DMS53 treated with DMSO at 0.1 percent for 48 hours (cell line): ENCODE results near the gene PACS1.
A peak's percentile ranks its signal among the peaks of the same experiment; 100 is the strongest.

ENCODE experiments used
- DNase-seq: peaks from one replicate; lab custom pipeline; 2025; ENCODE audit not compliant: unreplicated experiment; lab: John Stamatoyannopoulos, UW

The PACS1 gene

GRCh38 chr11:66050581-66051231 lies 19.4 kb upstream of the PACS1 start:
- DNase-seq = no peak

- DNase-seq = no peak
Observed at GRCh38 chr11:66051371-66051765, 18.7 kb upstream of the PACS1 start.

- DNase-seq = peak; percentile 97
Observed at GRCh38 chr11:66051766-66052663, 18.1 kb upstream of the PACS1 start, which contains the start of gene SF3B2. Gene SF3B2, plus strand, starts transcription at chr11:66052364. Its CDS starts 21 bp downstream, at chr11:66052385.

DNA sequence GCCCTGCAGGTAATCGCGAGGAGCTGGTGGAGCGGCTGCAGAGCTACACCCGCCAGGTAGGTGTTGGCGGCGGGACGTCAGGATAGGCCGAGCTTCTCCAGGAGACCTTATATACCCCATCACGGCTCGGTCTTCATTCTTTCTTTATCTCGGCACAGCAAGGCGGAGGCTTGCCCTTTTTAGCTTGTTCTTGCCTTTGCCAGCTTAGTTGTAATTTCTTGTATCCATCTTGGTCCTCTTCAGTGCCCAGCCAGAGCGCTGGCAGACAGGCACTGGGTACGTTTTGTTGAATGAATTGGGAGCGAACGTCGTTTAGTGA lies 17.4 kb upstream of the PACS1 start:
- DNase-seq = no peak

DNA sequence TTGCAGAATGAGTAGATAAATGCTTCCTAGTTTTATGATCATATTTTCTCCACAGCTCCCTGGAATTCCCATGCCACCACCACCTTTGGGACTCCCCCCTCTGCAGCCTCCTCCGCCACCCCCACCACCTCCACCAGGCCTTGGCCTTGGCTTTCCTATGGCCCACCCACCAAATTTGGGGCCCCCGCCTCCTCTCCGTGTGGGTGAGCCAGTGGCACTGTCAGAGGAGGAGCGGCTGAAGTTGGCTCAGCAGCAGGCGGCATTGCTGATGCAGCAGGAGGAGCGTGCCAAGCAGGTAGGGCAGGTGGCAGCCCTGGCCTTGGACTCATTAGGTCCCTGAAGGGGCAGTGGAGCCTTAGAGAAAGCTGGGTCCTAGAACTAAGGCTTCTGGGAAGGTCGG lies 15.1 kb upstream of the PACS1 start:
- DNase-seq = no peak

DNA sequence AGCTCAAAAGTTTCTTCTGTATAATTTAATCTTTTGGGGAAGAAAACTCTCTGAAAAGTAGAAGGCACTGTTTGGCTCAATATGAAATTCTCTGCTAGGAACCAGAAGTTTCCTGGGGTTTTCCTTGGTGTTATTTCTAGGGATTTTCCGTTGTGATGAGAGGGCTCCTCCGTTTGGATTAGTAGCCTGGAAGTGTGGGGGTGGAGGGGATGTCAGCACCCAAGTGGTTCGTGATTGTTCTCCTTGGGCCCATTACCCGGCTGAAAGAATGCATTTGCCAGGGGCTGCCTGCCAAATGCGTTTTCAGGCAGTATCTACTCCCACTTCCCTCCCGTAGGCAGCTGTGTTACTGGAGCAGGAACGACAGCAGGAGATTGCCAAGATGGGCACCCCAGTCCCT lies 13.6 kb upstream of the PACS1 start:
- no peak for DNase-seq

- no peak for DNase-seq
Observed at GRCh38 chr11:66059966-66060680, 9.9 kb upstream of the PACS1 start.

GRCh38 chr11:66061268-66061667 lies 8.8 kb upstream of the PACS1 start:
- DNase-seq = no peak

- no peak for DNase-seq
Observed at GRCh38 chr11:66062408-66062807, 7.7 kb upstream of the PACS1 start.

GRCh38 chr11:66063900-66064299 lies 6.2 kb upstream of the PACS1 start:
- DNase-seq = no peak

DNA sequence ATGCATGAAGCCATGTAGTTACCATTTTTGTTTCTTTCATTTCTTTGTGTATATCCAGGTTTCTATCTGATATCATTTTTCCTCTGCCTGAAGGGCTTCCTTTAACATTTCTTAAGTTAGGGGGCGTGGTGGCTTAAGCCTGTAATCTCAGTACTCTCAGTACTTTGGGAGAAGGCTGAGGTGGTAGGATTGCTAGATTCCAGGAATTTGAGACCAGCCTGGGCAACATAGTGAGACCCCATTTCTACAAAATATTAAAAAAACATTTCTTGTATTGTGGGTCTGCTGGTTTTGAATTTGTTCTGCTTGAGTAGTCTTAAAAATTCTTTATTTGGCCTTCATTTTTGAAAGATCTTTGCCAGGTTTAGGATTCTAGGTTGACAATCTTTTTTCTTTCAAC lies 5.5 kb upstream of the PACS1 start:
- DNase-seq = no peak

DNA sequence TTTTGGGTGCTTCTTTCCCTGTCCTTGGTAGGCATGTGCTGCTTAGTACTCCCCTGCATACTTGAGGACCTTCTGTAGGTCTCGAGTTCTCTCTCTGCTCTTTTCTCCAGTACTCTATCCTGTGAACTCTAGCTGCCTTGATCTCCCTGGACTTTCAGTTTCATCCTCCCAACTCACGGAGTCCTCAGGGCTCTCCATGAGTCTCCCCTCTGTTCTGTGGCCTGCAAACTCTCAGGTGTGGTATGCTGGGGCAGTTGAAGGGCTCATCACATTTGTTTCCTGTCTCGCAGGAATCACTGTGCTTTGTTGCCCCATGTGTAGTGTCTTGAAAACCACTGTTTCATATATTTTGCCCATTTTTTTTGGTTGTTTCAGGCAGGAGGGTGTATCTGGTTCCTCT lies 3.3 kb upstream of the PACS1 start:
- DNase-seq = no peak

GRCh38 chr11:66067640-66068039 lies 2.4 kb upstream of the PACS1 start:
- DNase-seq = no peak

DNA sequence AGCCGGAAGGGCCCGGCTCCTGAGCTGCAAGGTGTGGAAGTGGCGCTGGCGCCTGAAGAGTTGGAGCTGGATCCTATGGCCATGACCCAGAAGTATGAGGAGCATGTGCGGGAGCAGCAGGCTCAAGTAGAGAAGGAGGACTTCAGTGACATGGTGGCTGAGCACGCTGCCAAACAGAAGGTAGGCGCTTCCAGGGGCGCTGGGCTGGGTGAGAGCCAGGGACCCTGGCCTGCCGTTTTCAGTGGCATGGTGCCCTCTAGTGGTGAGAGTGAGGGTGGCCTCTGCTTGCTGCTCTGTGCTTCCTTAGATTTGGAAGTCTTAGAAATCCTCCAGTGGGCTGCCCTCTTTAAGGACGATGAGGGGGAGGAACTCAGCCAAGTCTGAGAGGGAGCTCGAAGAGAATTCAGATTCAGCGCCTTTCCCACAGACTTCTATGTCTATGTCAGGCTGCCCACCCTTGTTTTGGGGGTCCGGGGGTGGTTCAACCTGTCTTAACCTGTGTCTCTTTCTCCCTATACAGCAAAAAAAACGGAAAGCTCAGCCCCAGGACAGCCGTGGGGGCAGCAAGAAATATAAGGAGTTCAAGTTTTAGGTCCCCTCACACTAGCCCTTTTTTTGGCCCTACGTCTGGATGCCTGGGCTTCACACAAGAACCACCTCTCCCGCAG lies 1.8 kb upstream of the PACS1 start:
- DNase-seq = peak; percentile 41

DNA sequence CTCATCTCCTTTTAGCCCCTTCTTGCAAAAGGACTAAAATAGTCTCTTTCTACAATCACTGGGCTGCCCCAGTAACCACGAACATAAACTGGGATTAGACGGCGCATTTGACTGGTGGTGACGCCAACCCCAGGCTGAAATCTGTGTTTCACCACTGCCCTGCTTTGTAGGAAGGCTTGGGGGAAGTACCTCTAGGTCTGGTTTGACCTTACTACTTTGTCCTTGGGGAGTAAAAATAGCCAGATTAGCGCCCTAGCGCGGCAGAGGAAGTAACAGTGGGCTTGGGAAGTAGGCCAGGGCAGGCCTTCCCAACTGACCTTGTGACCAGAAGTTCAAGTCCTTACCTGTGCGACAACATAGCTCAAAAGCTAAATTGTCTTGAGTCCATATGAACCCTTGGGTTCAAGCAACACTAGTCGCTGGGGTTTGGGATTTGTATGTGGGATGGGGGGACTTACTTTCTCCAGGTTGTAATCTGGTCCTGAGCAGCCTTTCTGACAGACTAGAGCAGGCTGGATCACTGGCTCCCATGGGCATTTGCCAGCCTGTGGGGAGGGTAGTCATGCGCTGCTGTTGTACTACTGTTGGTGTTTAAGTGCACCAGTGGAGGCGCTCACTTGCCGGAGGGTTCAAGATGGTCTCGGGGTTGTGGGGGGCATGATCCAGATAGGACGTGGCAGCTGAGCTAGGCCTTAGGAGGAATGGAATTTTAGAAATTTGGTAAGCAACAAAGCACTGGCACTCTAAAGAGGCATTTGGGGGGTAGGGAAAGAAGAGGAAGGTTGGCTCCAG lies 953 bp upstream of the PACS1 start:
- DNase-seq = no peak

DNA sequence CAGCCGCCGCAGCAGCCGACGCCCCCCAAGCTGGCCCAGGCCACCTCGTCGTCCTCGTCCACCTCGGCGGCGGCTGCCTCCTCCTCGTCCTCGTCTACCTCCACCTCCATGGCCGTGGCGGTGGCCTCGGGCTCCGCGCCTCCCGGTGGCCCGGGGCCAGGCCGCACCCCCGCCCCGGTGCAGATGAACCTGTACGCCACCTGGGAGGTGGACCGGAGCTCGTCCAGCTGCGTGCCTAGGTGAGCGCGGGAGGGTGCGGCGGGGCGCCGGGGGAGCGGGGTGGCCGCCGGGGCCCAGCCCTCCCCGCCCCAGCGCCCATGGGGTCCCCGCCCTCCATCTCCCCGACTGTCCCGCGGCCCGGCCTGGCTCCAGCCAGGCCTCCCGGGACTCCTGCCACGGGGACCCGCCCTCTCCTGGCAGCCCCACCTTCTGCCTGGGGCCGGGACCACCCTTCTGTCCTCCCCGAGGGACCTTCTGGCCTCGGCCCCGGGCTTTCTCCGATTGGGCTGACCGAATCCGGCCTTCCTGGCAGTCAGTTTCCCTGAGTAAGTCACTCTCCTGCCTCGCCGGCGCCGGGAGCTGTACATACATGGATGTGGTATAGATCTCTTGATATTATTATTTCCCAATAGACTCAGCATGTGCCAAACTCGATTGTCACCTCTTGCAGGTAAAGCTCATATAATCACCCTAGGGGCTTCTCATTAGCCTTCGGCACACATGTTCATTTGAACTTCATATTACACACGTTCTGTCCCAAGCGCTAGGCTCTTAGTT lies 720 bp downstream of the PACS1 start:
- DNase-seq = peak; percentile 10

GRCh38 chr11:66071381-66071801 lies 1.3 kb downstream of the PACS1 start:
- DNase-seq = no peak

GRCh38 chr11:66072081-66072480 lies 2.0 kb downstream of the PACS1 start:
- no peak for DNase-seq

DNA sequence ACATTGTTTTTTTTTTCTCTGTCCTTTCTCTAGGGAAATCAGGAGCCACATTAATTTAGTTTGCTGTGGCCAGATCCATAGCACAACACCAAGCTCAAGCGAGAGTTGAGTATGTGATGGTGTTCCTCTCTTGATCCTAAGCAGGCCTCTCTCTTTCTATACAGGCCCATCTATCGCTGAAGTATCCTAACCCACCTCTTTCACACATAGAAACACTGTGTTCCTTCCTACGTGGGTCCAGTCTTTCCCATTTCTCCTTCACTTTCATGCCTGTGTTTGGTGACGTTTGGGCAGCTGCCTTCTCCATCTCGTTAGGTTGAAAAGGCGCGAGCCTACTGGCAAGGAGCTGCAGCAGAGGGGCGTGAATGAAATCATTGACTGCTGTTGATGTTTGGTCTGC lies 2.4 kb downstream of the PACS1 start:
- no peak for DNase-seq

- DNase-seq = no peak
Observed at GRCh38 chr11:66073669-66074068, 3.6 kb downstream of the PACS1 start.
